Measurements from ENCODE around the gene VN1R5. TPM values are rescaled to one million over a fixed set of nuclear protein-coding genes. Genes with fewer than 3 reads are reported as not detected.
A peak's percentile ranks its signal among the peaks of the same experiment; 100 is the strongest.

VN1R5 gene
- total and polyA plus RNA-seq, 2 of the 4 experiments (the other 2 are of a cell fraction) = not detected

DNA sequence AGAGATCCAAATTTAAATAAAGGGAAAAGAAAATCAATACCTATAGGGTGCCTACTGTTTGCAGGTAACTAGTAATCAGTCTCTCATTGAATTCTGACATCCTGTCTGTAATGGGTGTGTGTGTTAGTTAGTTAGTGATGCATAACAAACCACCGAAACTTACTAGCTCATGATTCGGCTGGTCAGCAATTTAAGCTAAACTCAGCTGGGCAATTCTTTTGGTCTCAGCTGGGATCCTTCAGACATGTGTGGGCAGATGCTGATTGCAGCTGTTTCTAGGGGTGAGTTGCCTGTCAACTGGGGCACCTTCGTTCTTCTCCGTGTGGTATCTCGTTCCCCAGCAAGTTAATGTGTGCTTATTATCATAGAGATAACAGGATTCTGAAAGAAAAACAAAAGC is 43.9 kb upstream of the VN1R5 start:
- Histone ChIP-seq H3K9me1 (ENCODE audit: insufficient read depth, low read length) (peaks cover 6% of the 10 kb centered on the region), H3K9me3 (ENCODE audit: control insufficient read depth, insufficient read depth, low read length) (no peaks in the 10 kb centered on the region), H3K14ac (replicated peaks; ENCODE audit: low read depth, low read length) (no peak overlapping the region), H3K4me1 (ENCODE audit: control insufficient read depth, insufficient read depth, low read length) (peaks cover 3% of the 10 kb centered on the region), H3K4me2 (ENCODE audit: low read depth, low read length) (no peak overlapping the region), H3K18ac (ENCODE audit: low read depth, low read length) (no peak overlapping the region), H2AFZ (replicated peaks; ENCODE audit: low read length, poor library complexity) (peak overlapping the region; percentile 63), H2BK20ac (ENCODE audit: low read depth, low read length) (no peak overlapping the region), H2BK15ac (ENCODE audit: low read depth, low read length) (no peak overlapping the region), H3K9ac (ENCODE audit: low read depth, low read length) (no peak overlapping the region), H3K36me3 (ENCODE audit: control insufficient read depth, insufficient read depth, low read length) (0 out of 2 replicates have a peak, but pooled peaks cover 2% of the 10 kb centered on the region), H4K8ac (ENCODE audit: low read depth in 2 of 2, low read length in 2 of 2) (no peak overlapping the region), H3K56ac (ENCODE audit: extremely low read depth, insufficient read depth, low read length) (no peak overlapping the region), H3K27ac (ENCODE audit: insufficient read depth, low read length) (no peak overlapping the region), H4K20me1 (ENCODE audit: insufficient read depth, low read length) (0 out of 2 replicates have a peak, but pooled peaks cover 7% of the 10 kb centered on the region), H3K23ac (ENCODE audit: low read depth, low read length) (no peak overlapping the region), H2AK9ac (replicated peaks; ENCODE audit: low read depth, low read length, poor library complexity) (no peak overlapping the region), H3K4me3 (ENCODE audit: insufficient read depth, low read depth, low read length) (no peak overlapping the region), H4K91ac (ENCODE audit: insufficient read depth, low read depth, low read length) (no peak overlapping the region), H2BK5ac (ENCODE audit: low read depth, low read length, poor library complexity, severe bottlenecking) (no peak overlapping the region), H2BK120ac (ENCODE audit: low read depth, low read length) (no peak overlapping the region), H3K27me3 (ENCODE audit: control insufficient read depth, insufficient read depth, low read length) (no peaks in the 10 kb centered on the region), H3K4ac (ENCODE audit: low read depth, low read length) (no peak overlapping the region), H3K79me1 (ENCODE audit: low read depth in 1 of 2, low read length in 2 of 2) (peaks cover 11 to 19% of the 10 kb centered on the region in 2 experiments), H2AK5ac (ENCODE audit: low read depth, low read length) (no peak overlapping the region), H4K5ac (ENCODE audit: low read depth, low read length) (no peak overlapping the region)
- no TSS peak for BruUV-seq (replicated peaks)
- dilution Hi-C loops (cut with HindIII; ENCODE audit: low sequenced_read_pairs, unreplicated experiment) = no loop called here
- ChIA-PET POLR2A (ENCODE audit: unreplicated experiment) (no interaction called here), CTCF (no interaction called here)
- in situ Hi-C loops (cut with MboI; ENCODE audit: low sequenced_read_pairs) = no loop called here
- ATAC-seq (ENCODE audit: low read depth) = no peak
- TF ChIP-seq MXI1 (IDR thresholded peaks at IDR 0.05; ENCODE audit: borderline replicate concordance, low read depth, low read length) = no peak
- no peak for TF ChIP-seq FOS (IDR thresholded peaks at IDR 0.05; ENCODE audit: low read depth, low read length)
- no peak for TF ChIP-seq SMC3 (IDR thresholded peaks at IDR 0.05; ENCODE audit: low read depth, low read length)
- no peak for TF ChIP-seq RAD21 (IDR thresholded peaks at IDR 0.05; ENCODE audit: low read length)
- no peak for TF ChIP-seq NFE2L2 (IDR thresholded peaks at IDR 0.05; ENCODE audit: low read depth, low read length)
- no peak for TF ChIP-seq MAFK (IDR thresholded peaks at IDR 0.05; ENCODE audit: low read depth, low read length)
- no peak for TF ChIP-seq MAZ (IDR thresholded peaks at IDR 0.05; ENCODE audit: borderline replicate concordance, low read depth, low read length)
- TF ChIP-seq, protein P1, sequence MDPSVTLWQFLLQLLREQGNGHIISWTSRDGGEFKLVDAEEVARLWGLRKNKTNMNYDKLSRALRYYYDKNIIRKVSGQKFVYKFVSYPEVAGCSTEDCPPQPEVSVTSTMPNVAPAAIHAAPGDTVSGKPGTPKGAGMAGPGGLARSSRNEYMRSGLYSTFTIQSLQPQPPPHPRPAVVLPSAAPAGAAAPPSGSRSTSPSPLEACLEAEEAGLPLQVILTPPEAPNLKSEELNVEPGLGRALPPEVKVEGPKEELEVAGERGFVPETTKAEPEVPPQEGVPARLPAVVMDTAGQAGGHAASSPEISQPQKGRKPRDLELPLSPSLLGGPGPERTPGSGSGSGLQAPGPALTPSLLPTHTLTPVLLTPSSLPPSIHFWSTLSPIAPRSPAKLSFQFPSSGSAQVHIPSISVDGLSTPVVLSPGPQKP (IDR thresholded peaks at IDR 0.05; ENCODE audit: borderline replicate concordance, low read depth, low read length) = no peak
- WGBS, 2 experiments (ENCODE audit: extremely low coverage in 2 of 2, insufficient read length in 1 of 2) = no CpG with 5 or more reads among the region's 5 CpGs
- DNase-seq = no peak
- intact Hi-C loops (cut with micrococcal nuclease) = loop anchor here (5.0 kb wide), 2 partner anchors 105 to 120 kb away; partner anchors contain the start of gene ZNF496
